K562 (cell line): ENCODE measurements around the gene THBS1. TPM values are rescaled to one million over a fixed set of nuclear protein-coding genes. Genes with fewer than 3 reads are reported as not detected.

Experiments
- ATAC-seq: fragments of 200-7000 bp; cut with Tn5 transposase; 3 replicates; pipeline ENCODE4 v1.9.1; 2020; ENCODE audit warnings: moderate library complexity
- BruUV-seq: library from RNA; stranded (reverse); fragments of 400-500 nt; replicated peaks from 2 replicates; lab custom pipeline; 2021; lab: Mats Ljungman, UMichigan
- CTCF ChIA-PET: fragments of 300-600 bp; formaldehyde crosslinking; extraction: SDS; loops from one replicate; lab custom pipeline; 2021; ENCODE audit warnings: low intra/inter-chr PET ratio; lab: Yijun Ruan, JAX
- POLR2A ChIA-PET: fragments of 300-600, 350-650 bp; sonication (Branson Sonifier 250); formaldehyde crosslinking; extraction: SDS; loops from one replicate; lab custom pipeline; 2021; ENCODE audit warnings: antibody characterized with exemption, inconsistent platforms; lab: Yijun Ruan, JAX
- DNase-seq, 4 experiments: peaks; one replicate each; pipeline versions ENCODE4 v3.0.0 to v3.0.0-alpha.2; 2011 to 2018; ENCODE audit warnings: low spot score in 3 of 4, mixed read lengths in 3 of 4; ENCODE audit errors: extremely low read depth in 1 of 4
- FAIRE-seq: peaks from 2 replicates; lab custom pipeline; 2011; peaks lifted over from hg19 to GRCh38; lab: Jason Lieb, UNC
- H2AFZ ChIP-seq: 2 replicates; pipeline ENCODE4 v1.6.0; 2011; ENCODE audit warnings: low read depth, low read length, control low read depth, inconsistent platforms
- H3K27ac ChIP-seq: fragments of 200-600 bp; 3 replicates; pipeline ENCODE4 v1.8.0; 2011; ENCODE audit warnings: low read depth, mild to moderate bottlenecking, control low read depth, inconsistent platforms, low read length, moderate library complexity, mixed read lengths; ENCODE audit errors: extremely low read depth
- H3K27me3 ChIP-seq, 2 experiments: fragments of 300-600 bp in 1 of 2; 2 replicates in 1 of 2; 3 replicates in 1 of 2; pipeline versions ENCODE4 v1.6.0 to v1.8.0; 2011; ENCODE audit warnings: inconsistent platforms in 2 of 2, low read length in 2 of 2, mild to moderate bottlenecking in 1 of 2, mixed read lengths in 1 of 2, moderate library complexity in 1 of 2; ENCODE audit not compliant: control insufficient read depth in 2 of 2, insufficient read depth in 2 of 2
- H3K36me3 ChIP-seq: fragments of 300-600 bp; 3 replicates; pipeline ENCODE4 v1.8.0; 2011; ENCODE audit warnings: mild to moderate bottlenecking, low read length, inconsistent platforms; ENCODE audit not compliant: control insufficient read depth, insufficient read depth
- H3K4me1 ChIP-seq, 2 experiments: fragments of 200-600 bp in 1 of 2; replicated peaks in 1 of 2; 2 replicates in 1 of 2; 3 replicates in 1 of 2; pipeline versions ENCODE4 v1.5.1 to v1.8.0; 2011; ENCODE audit warnings: inconsistent platforms in 2 of 2, low read length in 2 of 2, mild to moderate bottlenecking in 1 of 2, mixed read lengths in 1 of 2, moderate library complexity in 1 of 2; ENCODE audit not compliant: control insufficient read depth in 2 of 2, insufficient read depth in 2 of 2
- H3K4me2 ChIP-seq: 2 replicates; pipeline ENCODE4 v1.6.1; 2011; ENCODE audit warnings: low read length, control low read depth, inconsistent platforms, mixed read lengths; ENCODE audit not compliant: insufficient read depth
- H3K4me3 ChIP-seq: fragments of 200-600 bp; sonication (generic), shearing (Covaris generic); 2 replicates; pipeline ENCODE4 v1.5.1; 2016; ENCODE audit warnings: control low read depth, inconsistent platforms
- H3K79me2 ChIP-seq: fragments of 200-600 bp; 3 replicates; pipeline ENCODE4 v1.8.0; 2011; ENCODE audit warnings: low read length, inconsistent platforms; ENCODE audit not compliant: control insufficient read depth, insufficient read depth
- H3K9ac ChIP-seq, 2 experiments: 2 replicates each; pipeline versions ENCODE4 v1.6.0 to v1.6.1; 2011; ENCODE audit warnings: low read depth in 2 of 2, low read length in 2 of 2, control low read depth in 1 of 2, inconsistent platforms in 1 of 2, mild to moderate bottlenecking in 1 of 2, mixed read lengths in 1 of 2; ENCODE audit not compliant: insufficient read depth in 1 of 2
- H3K9me1 ChIP-seq: one replicate; pipeline ENCODE4 v1.6.0; 2011; ENCODE audit warnings: inconsistent platforms, mild to moderate bottlenecking, low read length, moderate library complexity; ENCODE audit not compliant: control insufficient read depth, insufficient read depth
- H3K9me3 ChIP-seq: replicated peaks from 2 replicates; pipeline ENCODE4 v1.5.1; 2011; ENCODE audit warnings: low read depth, low read length, inconsistent platforms; ENCODE audit not compliant: control insufficient read depth, insufficient read depth
- H4K20me1 ChIP-seq: replicated peaks from 2 replicates; pipeline ENCODE4 v1.6.1; 2011; ENCODE audit warnings: low read length, inconsistent platforms, mixed read lengths; ENCODE audit not compliant: control insufficient read depth, insufficient read depth
- ELF1 ChIP-seq: fragments of 200-800 bp; sonication (Bioruptor generic); IDR thresholded peaks from 2 replicates; pipeline ENCODE4 v1.6.1; 2016; ENCODE audit warnings: missing genetic modification characterization, missing compliant biosample characterization
- KDM5B ChIP-seq: fragments of 200-600 bp; sonication (generic); IDR thresholded peaks from 2 replicates; pipeline ENCODE4 v1.6.1; 2012; ENCODE audit warnings: low read depth, mild to moderate bottlenecking, moderate library complexity, low read length, control low read depth, inconsistent platforms; ENCODE audit not compliant: insufficient replicate concordance
- POLR3G ChIP-seq: IDR thresholded peaks from 2 replicates; pipeline ENCODE4 v1.6.1; 2011; ENCODE audit not compliant: insufficient read length, insufficient replicate concordance; ENCODE audit errors: extremely low read depth
- SIX5 ChIP-seq, 2 experiments: IDR thresholded peaks; 2 replicates each; pipeline ENCODE4 v1.6.1; 2011; ENCODE audit warnings: low read length in 2 of 2, borderline replicate concordance in 1 of 2, low read depth in 1 of 2, mild to moderate bottlenecking in 1 of 2, moderate library complexity in 1 of 2; ENCODE audit not compliant: insufficient read depth in 1 of 2
- TRIM28 ChIP-seq: fragments of 450-650 bp; IDR thresholded peaks from 2 replicates; pipeline ENCODE4 v1.6.1; 2017
- ZFP1 ChIP-seq: fragments of 450-650 bp; formaldehyde crosslinking; IDR thresholded peaks from 2 replicates; pipeline ENCODE4 v1.4.0; 2020; ENCODE audit warnings: mild to moderate bottlenecking, mixed read lengths
- ZNF316 ChIP-seq: fragments of 450-650 bp; IDR thresholded peaks from 2 replicates; pipeline ENCODE4 v1.6.1; 2016
- WGBS: fragments of 100-300 bp; shearing (Covaris generic); methylation state at CpG from one replicate; pipeline ENCODE4 v1.1.6; 2016; ENCODE audit warnings: low coverage, mixed read lengths; ENCODE audit not compliant: insufficient coverage; ENCODE audit errors: missing lambda C conversion rate; 5-methylcytosine and 5-hydroxymethylcytosine counted together
- in situ Hi-C: fragments of 300-500 bp; cut with MboI; formaldehyde crosslinking; loops from 4 replicates; pipeline ENCODE4 v1.15.0; 2018; ENCODE audit warnings: inconsistent platforms, mixed read lengths
- intact Hi-C: fragments of 100-400 bp; cut with micrococcal nuclease; formaldehyde crosslinking; loops from 2 replicates; pipeline ENCODE4 v1.14.2; 2022
- polyA plus RNA-seq, 8 experiments: library from polyadenylated mRNA; depleted of rRNA in 4 of 8; stranded (reverse) in 5 of 8; unstranded in 3 of 8; fragments of >200 nt; fragmentation: Nextera tagmentation in 2 of 8; fragmentation: Illumina TruSeq in 1 of 8; extraction: Ambion mirVana in 2 of 8; extraction: Trizol in 1 of 8; gene quantifications; 2 replicates each; pipeline versions ENCODE4 v1.2.1 to v1.2.3, GENCODE V29; 2011 to 2014; ENCODE audit warnings: inconsistent platforms in 1 of 8, missing spikeins in 1 of 8
- total RNA-seq, 7 experiments: library from RNA; depleted of rRNA in 6 of 7; stranded (reverse); fragments of >200 nt in 6 of 7; fragmentation: Illumina TruSeq in 2 of 7; extraction: Trizol in 2 of 7; gene quantifications; 2 replicates each; pipeline versions ENCODE4 v1.2.1 to v1.2.3, GENCODE V29; 2011 to 2021; ENCODE audit warnings: low replicate concordance in 1 of 7
- TF ChIP-seq, protein P1 (sequence below): sonication (generic); formaldehyde crosslinking; IDR thresholded peaks from 2 replicates; pipeline ENCODE4 v1.9.0; 2022; ENCODE audit warnings: mild to moderate bottlenecking, missing genetic modification reagents
- TF ChIP-seq, protein P2 (sequence below), 2 experiments: fragments of 150-350 bp in 1 of 2; IDR thresholded peaks; 2 replicates each; pipeline ENCODE4 v1.6.1; 2012 to 2016; ENCODE audit warnings: low read depth in 2 of 2, low read length in 2 of 2, mild to moderate bottlenecking in 1 of 2, moderate library complexity in 1 of 2
- TF ChIP-seq, protein P3 (sequence below), 2 experiments: fragments of 450-650 bp; IDR thresholded peaks; 2 replicates each; pipeline ENCODE4 v1.6.1; 2016; ENCODE audit warnings: mild to moderate bottlenecking in 2 of 2, borderline replicate concordance in 1 of 2, low read depth in 1 of 2, moderate library complexity in 1 of 2

The THBS1 gene
- total and polyA plus RNA-seq, 9 of the 15 experiments (the other 6 are each of a cell fraction or from before 2014, with no cell fraction given) = 0.04 to 1.3 (median 0.40) TPM

DNA sequence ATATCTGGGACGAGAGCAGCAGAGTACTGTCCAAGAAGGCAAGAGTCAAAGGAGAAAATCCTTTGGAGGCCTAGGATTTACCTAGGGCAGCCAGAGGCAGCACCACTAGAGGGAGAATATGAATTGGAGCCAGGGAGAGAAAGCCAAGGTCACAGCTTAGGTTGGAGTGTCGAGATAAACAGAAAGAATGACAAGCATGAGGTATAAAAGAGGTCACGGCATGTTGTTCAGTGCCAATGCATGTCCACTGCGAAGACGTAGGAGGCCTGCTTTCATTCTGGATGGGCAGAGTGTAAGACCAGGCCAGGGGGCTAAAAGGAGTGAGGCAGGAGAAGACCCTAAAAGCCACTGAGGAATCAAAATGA, 47.2 kb downstream of the THBS1 start:
- in situ Hi-C loops = no loop called here
- no peak overlapping the region for H3K27ac ChIP-seq
- ATAC-seq = no peak
- no peaks in the 10 kb centered on the region for H3K9me3 ChIP-seq
- no peaks in the 10 kb centered on the region for H3K9me1 ChIP-seq
- no peaks in the 10 kb centered on the region for H3K79me2 ChIP-seq
- peaks cover 2 to 25% of the 10 kb centered on the region in 2 experiments; a peak in 4 of 5 replicates for H3K27me3 ChIP-seq
- intact Hi-C loops = no loop called here
- H3K4me2 ChIP-seq = no peak overlapping the region
- no peak overlapping the region for H3K9ac ChIP-seq
- ChIA-PET CTCF (no interaction called here), POLR2A (no interaction called here)
- H3K36me3 ChIP-seq = no peaks in the 10 kb centered on the region
- no peak overlapping the region for H3K4me3 ChIP-seq
- H3K4me1 ChIP-seq = no peaks in the 10 kb centered on the region
- DNase-seq = no peak
- no peak overlapping the region for H2AFZ ChIP-seq
- no TSS peak for BruUV-seq
- 3% methylated on average over 5 of the region's 5 CpGs for WGBS
- H4K20me1 ChIP-seq = no peaks in the 10 kb centered on the region
- FAIRE-seq = no peak
- TF ChIP-seq KDM5B = no peak
- TF ChIP-seq, protein P1, sequence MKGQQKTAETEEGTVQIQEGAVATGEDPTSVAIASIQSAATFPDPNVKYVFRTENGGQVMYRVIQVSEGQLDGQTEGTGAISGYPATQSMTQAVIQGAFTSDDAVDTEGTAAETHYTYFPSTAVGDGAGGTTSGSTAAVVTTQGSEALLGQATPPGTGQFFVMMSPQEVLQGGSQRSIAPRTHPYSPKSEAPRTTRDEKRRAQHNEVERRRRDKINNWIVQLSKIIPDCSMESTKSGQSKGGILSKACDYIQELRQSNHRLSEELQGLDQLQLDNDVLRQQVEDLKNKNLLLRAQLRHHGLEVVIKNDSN (CRISPR knock-in tag) = no peak
- TF ChIP-seq SIX5 (IDR thresholded peaks at IDR 0.05; ENCODE audit: borderline replicate concordance in 1 of 2, insufficient read depth in 1 of 2, low read depth in 1 of 2, low read length in 2 of 2) = no peak
- no peak for TF ChIP-seq POLR3G
- TF ChIP-seq, protein P2, sequence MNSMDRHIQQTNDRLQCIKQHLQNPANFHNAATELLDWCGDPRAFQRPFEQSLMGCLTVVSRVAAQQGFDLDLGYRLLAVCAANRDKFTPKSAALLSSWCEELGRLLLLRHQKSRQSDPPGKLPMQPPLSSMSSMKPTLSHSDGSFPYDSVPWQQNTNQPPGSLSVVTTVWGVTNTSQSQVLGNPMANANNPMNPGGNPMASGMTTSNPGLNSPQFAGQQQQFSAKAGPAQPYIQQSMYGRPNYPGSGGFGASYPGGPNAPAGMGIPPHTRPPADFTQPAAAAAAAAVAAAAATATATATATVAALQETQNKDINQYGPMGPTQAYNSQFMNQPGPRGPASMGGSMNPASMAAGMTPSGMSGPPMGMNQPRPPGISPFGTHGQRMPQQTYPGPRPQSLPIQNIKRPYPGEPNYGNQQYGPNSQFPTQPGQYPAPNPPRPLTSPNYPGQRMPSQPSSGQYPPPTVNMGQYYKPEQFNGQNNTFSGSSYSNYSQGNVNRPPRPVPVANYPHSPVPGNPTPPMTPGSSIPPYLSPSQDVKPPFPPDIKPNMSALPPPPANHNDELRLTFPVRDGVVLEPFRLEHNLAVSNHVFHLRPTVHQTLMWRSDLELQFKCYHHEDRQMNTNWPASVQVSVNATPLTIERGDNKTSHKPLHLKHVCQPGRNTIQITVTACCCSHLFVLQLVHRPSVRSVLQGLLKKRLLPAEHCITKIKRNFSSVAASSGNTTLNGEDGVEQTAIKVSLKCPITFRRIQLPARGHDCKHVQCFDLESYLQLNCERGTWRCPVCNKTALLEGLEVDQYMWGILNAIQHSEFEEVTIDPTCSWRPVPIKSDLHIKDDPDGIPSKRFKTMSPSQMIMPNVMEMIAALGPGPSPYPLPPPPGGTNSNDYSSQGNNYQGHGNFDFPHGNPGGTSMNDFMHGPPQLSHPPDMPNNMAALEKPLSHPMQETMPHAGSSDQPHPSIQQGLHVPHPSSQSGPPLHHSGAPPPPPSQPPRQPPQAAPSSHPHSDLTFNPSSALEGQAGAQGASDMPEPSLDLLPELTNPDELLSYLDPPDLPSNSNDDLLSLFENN (IDR thresholded peaks at IDR 0.05; ENCODE audit: low read depth in 2 of 2, low read length in 2 of 2) = no peak
- no peak for TF ChIP-seq TRIM28
- TF ChIP-seq, protein P3, sequence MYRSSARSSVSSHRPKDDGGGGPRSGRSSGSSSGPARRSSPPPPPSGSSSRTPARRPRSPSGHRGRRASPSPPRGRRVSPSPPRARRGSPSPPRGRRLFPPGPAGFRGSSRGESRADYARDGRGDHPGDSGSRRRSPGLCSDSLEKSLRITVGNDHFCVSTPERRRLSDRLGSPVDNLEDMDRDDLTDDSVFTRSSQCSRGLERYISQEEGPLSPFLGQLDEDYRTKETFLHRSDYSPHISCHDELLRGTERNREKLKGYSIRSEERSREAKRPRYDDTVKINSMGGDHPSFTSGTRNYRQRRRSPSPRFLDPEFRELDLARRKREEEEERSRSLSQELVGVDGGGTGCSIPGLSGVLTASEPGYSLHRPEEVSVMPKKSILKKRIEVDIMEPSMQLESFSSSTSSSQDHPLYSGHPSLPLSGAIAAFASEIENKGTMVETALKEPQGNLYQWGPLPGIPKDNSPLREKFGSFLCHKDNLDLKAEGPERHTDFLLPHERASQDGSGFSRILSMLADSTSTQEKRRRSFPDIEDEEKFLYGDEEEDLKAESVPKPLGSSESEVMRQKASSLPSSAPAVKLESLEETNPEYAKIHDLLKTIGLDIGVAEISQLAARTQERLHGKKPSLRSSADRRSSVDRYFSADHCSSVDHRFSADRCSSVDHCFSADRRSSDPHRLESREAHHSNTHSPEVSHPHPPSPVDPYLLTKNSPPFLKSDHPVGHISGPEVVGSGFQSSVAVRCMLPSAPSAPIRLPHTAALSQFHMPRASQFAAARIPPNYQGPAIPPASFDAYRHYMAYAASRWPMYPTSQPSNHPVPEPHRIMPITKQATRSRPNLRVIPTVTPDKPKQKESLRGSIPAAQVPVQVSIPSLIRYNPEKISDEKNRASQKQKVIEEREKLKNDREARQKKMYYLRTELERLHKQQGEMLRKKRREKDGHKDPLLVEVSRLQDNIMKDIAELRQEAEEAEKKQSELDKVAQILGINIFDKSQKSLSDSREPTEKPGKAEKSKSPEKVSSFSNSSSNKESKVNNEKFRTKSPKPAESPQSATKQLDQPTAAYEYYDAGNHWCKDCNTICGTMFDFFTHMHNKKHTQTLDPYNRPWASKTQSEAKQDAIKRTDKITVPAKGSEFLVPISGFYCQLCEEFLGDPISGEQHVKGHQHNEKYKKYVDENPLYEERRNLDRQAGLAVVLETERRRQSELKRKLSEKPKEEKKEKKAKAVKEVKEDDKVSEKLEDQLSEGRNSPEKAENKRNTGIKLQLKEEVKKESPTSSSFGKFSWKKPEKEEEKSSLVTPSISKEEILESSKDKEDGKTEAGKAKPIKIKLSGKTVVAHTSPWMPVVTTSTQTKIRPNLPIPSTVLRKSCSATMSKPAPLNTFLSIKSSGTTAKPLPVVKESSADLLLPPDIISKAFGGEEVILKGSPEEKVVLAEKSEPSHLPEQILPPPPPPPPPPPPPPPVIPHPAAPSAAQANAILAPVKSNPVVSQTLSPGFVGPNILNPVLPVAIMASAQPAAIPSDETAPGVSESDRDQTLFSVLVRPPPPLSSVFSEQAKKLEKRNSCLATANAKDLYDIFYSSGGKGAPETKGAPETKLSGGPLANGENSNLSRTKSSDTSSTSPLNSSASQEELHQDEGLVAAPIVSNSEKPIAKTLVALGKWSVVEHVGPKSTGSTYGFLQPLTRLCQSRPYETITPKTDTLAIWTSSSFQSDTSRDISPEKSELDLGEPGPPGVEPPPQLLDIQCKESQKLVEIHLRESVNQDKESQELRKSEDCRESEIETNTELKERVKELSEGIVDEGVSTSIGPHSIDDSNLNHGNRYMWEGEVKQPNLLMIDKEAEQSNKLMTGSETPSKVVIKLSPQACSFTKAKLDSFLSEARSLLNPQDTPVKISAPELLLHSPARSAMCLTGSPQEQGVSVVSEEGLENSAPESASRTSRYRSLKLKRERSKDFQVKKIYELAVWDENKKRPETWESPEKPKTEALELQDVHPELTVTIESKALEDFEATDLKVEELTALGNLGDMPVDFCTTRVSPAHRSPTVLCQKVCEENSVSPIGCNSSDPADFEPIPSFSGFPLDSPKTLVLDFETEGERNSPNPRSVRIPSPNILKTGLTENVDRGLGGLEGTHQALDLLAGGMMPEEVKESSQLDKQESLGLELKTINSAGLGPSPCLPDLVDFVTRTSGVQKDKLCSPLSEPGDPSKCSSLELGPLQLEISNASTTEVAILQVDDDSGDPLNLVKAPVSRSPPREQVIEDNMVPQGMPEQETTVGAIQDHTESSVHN (IDR thresholded peaks at IDR 0.05; ENCODE audit: borderline replicate concordance in 1 of 2, low read depth in 1 of 2) = no peak
- no peak for TF ChIP-seq ZNF316
- TF ChIP-seq ELF1 (tag) = no peak
- TF ChIP-seq ZFP1 (CRISPR knock-in tag) = no peak
